Measurements from ENCODE around the gene PLCG1. TPM values are rescaled to one million over a fixed set of nuclear protein-coding genes. Genes with fewer than 3 reads are reported as not detected.

Gene PLCG1
- total and polyA plus RNA-seq, 2 donors (not counting 3 experiments of a cell fraction or from before 2014, with no cell fraction given) = 164 to 224 TPM

DNA sequence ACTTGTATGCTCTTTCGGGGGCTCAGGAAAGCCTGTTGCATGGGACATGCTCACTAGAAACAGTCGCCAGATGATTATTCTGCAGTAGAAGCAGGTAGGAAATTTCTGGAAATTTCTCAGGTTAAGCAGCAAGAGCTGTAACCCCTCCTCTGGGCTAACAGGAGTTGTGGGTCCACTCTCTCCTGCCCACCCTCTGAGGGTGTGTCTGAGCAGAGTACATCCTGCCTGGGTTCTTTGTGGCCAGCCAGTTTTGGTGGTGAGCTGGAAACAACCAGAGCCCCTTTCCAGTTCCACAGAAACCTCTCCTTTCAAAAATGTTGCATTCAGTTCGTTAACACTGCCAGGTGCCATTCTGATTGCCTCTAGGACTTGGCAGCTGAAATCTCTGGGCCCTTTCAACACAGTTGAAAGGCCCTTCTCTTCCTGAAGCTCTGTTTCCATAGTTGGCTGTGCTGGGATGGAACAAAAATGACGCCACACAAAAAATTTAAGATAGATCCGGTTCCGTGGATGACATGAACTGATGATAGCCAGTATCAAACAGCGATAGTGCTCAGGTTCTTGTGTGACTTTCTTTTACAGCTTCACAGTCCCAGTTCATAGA, 38.5 kb downstream of the PLCG1 start:
- dilution Hi-C loops (cut with MboI; ENCODE audit: extremely low pct_ligation_motif_present, low sequenced_read_pairs) = no loop called here
- H3K4me1 ChIP-seq (ENCODE audit: control insufficient read depth, extremely low read depth, insufficient read depth, low read length) = peaks cover 7% of the 10 kb centered on the region
- POLR2A ChIA-PET = interaction anchor here (1.1 kb wide), 1 partner anchor 154 kb away, joined by 3 read pairs; no protein-coding TSS in a partner anchor
- H3K27me3 ChIP-seq (ENCODE audit: control insufficient read depth in 2 of 2, insufficient read depth in 2 of 2, low read length in 2 of 2) = no peaks in the 10 kb centered on the region
- H3K27ac ChIP-seq (ENCODE audit: insufficient read depth, low read depth, low read length) = no peak overlapping the region
- TF ChIP-seq JUN (IDR thresholded peaks at IDR 0.05; ENCODE audit: borderline replicate concordance, insufficient read depth, insufficient read length, low read depth) (no peak), MYC (IDR thresholded peaks at IDR 0.05; ENCODE audit: low read depth, low read length) (no peak), GATA2 (IDR thresholded peaks at IDR 0.05; ENCODE audit: insufficient read depth, insufficient read length, low read depth, low read length) (no peak), FOS (IDR thresholded peaks at IDR 0.05; ENCODE audit: borderline replicate concordance, insufficient read depth, low read length) (no peak)
- TF ChIP-seq, protein P1, sequence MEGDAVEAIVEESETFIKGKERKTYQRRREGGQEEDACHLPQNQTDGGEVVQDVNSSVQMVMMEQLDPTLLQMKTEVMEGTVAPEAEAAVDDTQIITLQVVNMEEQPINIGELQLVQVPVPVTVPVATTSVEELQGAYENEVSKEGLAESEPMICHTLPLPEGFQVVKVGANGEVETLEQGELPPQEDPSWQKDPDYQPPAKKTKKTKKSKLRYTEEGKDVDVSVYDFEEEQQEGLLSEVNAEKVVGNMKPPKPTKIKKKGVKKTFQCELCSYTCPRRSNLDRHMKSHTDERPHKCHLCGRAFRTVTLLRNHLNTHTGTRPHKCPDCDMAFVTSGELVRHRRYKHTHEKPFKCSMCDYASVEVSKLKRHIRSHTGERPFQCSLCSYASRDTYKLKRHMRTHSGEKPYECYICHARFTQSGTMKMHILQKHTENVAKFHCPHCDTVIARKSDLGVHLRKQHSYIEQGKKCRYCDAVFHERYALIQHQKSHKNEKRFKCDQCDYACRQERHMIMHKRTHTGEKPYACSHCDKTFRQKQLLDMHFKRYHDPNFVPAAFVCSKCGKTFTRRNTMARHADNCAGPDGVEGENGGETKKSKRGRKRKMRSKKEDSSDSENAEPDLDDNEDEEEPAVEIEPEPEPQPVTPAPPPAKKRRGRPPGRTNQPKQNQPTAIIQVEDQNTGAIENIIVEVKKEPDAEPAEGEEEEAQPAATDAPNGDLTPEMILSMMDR (IDR thresholded peaks at IDR 0.05; ENCODE audit: extremely low read depth in 1 of 2, insufficient read depth in 1 of 2, low read depth in 1 of 2, low read length in 2 of 2) = no peak
- H3K4me2 ChIP-seq (ENCODE audit: insufficient read depth, low read length) = no peak overlapping the region
- H3K36me3 ChIP-seq (ENCODE audit: control insufficient read depth in 2 of 2, extremely low read depth in 1 of 2, insufficient read depth in 2 of 2, low read length in 2 of 2) = peaks cover 18 to 46% of the 10 kb centered on the region in 2 experiments
- BruUV-seq (replicated peaks) = no TSS peak
- no peaks in the 10 kb centered on the region for H3K9me3 ChIP-seq (replicated peaks; ENCODE audit: control insufficient read depth, insufficient read depth, low read length)
- H4K20me1 ChIP-seq (replicated peaks; ENCODE audit: control insufficient read depth, extremely low read depth, insufficient read depth, low read length) = no peaks in the 10 kb centered on the region
- no peaks in the 10 kb centered on the region for H3K9me1 ChIP-seq (replicated peaks; ENCODE audit: control insufficient read depth, extremely low read depth, insufficient read depth, low read length)
- H2AFZ ChIP-seq (ENCODE audit: low read depth, low read length) = no peak overlapping the region
- no peaks in the 10 kb centered on the region for H3K79me2 ChIP-seq (ENCODE audit: control insufficient read depth, insufficient read depth, low read length)
- H3K4me3 ChIP-seq (replicated peaks in 1 of 3; ENCODE audit: insufficient read depth in 1 of 3, low read depth in 1 of 3, low read length in 3 of 3) = no peak overlapping the region
- H3K9ac ChIP-seq (replicated peaks; ENCODE audit: extremely low read depth, insufficient read depth, low read length) = no peak overlapping the region
- intact Hi-C loops (cut with micrococcal nuclease) = loop anchor here (2.0 kb wide), 1 partner anchor 25 kb away; no protein-coding TSS in a partner anchor
- CTCF ChIA-PET = interaction anchor here (1.2 to 7.0 kb wide), 5 partner anchors 28 to 235 kb away, joined by 3 to 295 read pairs (median 4); partner anchors contain the start of gene LPIN3
- no peak for DNase-seq (ENCODE audit: low read depth, low spot score)
- no peak for FAIRE-seq

All from endothelial cell of umbilical vein (primary cell).